Smooth muscle cell (in vitro differentiated cells): Measurements from ENCODE around the gene IPO13. TPM values are rescaled to one million over a fixed set of nuclear protein-coding genes. Genes with fewer than 3 reads are reported as not detected.

ENCODE experiments used
- DNase-seq: peaks from one replicate; lab custom pipeline; 2025; ENCODE audit not compliant: unreplicated experiment; lab: John Stamatoyannopoulos, UW
- H2AFZ ChIP-seq: fragments of 200-600 bp; sonication (generic); 2 replicates; pipeline ENCODE4 v1.6.0; 2016; ENCODE audit warnings: antibody characterized with exemption, low read depth, mild to moderate bottlenecking
- H3F3A ChIP-seq: fragments of 200-600 bp; sonication (generic); 2 replicates; pipeline ENCODE4 v1.6.0; 2017; ENCODE audit warnings: antibody characterized with exemption, low read depth
- H3K27ac ChIP-seq: fragments of 200-600 bp; sonication (generic); 2 replicates; pipeline ENCODE4 v1.5.1; 2016; ENCODE audit warnings: low read depth, mild to moderate bottlenecking
- H3K27me3 ChIP-seq: fragments of 200-600 bp; sonication (generic); 2 replicates; pipeline ENCODE4 v1.6.1; 2016; ENCODE audit warnings: low read depth, mild to moderate bottlenecking
- H3K36me3 ChIP-seq: fragments of 200-600 bp; sonication (generic); 2 replicates; pipeline ENCODE4 v1.5.1; 2016; ENCODE audit warnings: low read depth
- H3K4me1 ChIP-seq: fragments of 200-600 bp; sonication (generic); 2 replicates; pipeline ENCODE4 v1.5.1; 2016; ENCODE audit warnings: low read depth
- H3K4me2 ChIP-seq: fragments of 200-600 bp; sonication (generic); 2 replicates; pipeline ENCODE4 v1.6.0; 2016; ENCODE audit warnings: mild to moderate bottlenecking
- H3K4me3 ChIP-seq: fragments of 200-600 bp; sonication (generic); 2 replicates; pipeline ENCODE4 v1.5.1; 2016; ENCODE audit warnings: mild to moderate bottlenecking
- H3K79me2 ChIP-seq: fragments of 200-600 bp; sonication (generic); 2 replicates; pipeline ENCODE4 v1.6.0; 2016; ENCODE audit warnings: low read depth, mild to moderate bottlenecking
- H3K9ac ChIP-seq: fragments of 200-600 bp; sonication (generic); 2 replicates; pipeline ENCODE4 v1.6.0; 2016; ENCODE audit warnings: low read depth
- H3K9me3 ChIP-seq: fragments of 200-600 bp; sonication (generic); replicated peaks from 2 replicates; pipeline ENCODE4 v1.5.1; 2016; ENCODE audit warnings: low read depth
- H4K20me1 ChIP-seq: fragments of 200-600 bp; sonication (generic); 2 replicates; pipeline ENCODE4 v1.6.0; 2016; ENCODE audit warnings: low read depth
- WGBS: methylation state at CpG from one replicate; pipeline ENCODE4 v1.1.7; 2016; ENCODE audit warnings: low lambda C conversion rate; 5-methylcytosine and 5-hydroxymethylcytosine counted together
- polyA plus RNA-seq: library from polyadenylated mRNA; unstranded; fragments of >200 nt; fragmentation: Nextera tagmentation; extraction: Ambion mirVana; gene quantifications from 2 replicates; pipeline ENCODE4 v1.2.1, GENCODE V29; 2016
- total RNA-seq: library from RNA; depleted of rRNA; stranded (reverse); fragments of >200 nt; gene quantifications from 2 replicates; pipeline ENCODE4 v1.2.3, GENCODE V29; 2014
- TF ChIP-seq, protein P1 (sequence below): fragments of 200-600 bp; sonication (generic); IDR thresholded peaks from 2 replicates; pipeline ENCODE4 v1.5.1; 2017; ENCODE audit warnings: borderline replicate concordance, mild to moderate bottlenecking, antibody characterized with exemption; ENCODE audit not compliant: insufficient read depth, poor library complexity, severe bottlenecking

The IPO13 gene
- total and polyA plus RNA-seq, 2 experiments from 2014 or later: 10.4 to 21.2 TPM

DNA sequence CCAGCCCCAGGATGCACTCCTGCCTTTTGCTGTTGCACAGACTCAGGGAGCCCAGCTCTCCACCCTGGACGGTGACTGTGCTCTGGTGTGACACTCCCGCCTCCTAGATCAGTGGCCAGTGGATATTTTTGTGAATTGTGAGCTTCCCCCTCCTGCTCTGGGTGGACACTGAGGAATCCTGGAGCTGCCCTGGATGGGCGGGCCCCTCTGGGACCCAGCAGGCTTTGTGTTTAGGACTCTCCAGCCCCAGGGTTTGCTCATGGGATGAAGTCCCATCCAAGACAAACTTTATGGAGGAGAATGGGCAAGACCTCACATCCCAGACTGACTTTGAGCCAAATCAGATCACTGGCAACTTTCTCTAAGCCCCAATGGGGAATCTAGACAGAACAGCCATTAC lies 68.5 kb downstream of the IPO13 start:
- Histone ChIP-seq H3K27ac (no peak overlapping the region), H3K9me3 (no peaks in the 10 kb centered on the region), H3K9ac (no peak overlapping the region), H3K79me2 (no peaks in the 10 kb centered on the region), H3K4me3 (no peak overlapping the region), H2AFZ (no peak overlapping the region), H3F3A (no peaks in the 10 kb centered on the region), H3K36me3 (no peaks in the 10 kb centered on the region), H4K20me1 (peaks cover 5% of the 10 kb centered on the region), H3K4me1 (peaks cover 7% of the 10 kb centered on the region), H3K27me3 (no peaks in the 10 kb centered on the region), H3K4me2 (no peak overlapping the region)
- WGBS: 95% methylated on average over 3 of the region's 3 CpGs
- TF ChIP-seq, protein P1, sequence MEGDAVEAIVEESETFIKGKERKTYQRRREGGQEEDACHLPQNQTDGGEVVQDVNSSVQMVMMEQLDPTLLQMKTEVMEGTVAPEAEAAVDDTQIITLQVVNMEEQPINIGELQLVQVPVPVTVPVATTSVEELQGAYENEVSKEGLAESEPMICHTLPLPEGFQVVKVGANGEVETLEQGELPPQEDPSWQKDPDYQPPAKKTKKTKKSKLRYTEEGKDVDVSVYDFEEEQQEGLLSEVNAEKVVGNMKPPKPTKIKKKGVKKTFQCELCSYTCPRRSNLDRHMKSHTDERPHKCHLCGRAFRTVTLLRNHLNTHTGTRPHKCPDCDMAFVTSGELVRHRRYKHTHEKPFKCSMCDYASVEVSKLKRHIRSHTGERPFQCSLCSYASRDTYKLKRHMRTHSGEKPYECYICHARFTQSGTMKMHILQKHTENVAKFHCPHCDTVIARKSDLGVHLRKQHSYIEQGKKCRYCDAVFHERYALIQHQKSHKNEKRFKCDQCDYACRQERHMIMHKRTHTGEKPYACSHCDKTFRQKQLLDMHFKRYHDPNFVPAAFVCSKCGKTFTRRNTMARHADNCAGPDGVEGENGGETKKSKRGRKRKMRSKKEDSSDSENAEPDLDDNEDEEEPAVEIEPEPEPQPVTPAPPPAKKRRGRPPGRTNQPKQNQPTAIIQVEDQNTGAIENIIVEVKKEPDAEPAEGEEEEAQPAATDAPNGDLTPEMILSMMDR: no peak
- no peak for DNase-seq

DNA sequence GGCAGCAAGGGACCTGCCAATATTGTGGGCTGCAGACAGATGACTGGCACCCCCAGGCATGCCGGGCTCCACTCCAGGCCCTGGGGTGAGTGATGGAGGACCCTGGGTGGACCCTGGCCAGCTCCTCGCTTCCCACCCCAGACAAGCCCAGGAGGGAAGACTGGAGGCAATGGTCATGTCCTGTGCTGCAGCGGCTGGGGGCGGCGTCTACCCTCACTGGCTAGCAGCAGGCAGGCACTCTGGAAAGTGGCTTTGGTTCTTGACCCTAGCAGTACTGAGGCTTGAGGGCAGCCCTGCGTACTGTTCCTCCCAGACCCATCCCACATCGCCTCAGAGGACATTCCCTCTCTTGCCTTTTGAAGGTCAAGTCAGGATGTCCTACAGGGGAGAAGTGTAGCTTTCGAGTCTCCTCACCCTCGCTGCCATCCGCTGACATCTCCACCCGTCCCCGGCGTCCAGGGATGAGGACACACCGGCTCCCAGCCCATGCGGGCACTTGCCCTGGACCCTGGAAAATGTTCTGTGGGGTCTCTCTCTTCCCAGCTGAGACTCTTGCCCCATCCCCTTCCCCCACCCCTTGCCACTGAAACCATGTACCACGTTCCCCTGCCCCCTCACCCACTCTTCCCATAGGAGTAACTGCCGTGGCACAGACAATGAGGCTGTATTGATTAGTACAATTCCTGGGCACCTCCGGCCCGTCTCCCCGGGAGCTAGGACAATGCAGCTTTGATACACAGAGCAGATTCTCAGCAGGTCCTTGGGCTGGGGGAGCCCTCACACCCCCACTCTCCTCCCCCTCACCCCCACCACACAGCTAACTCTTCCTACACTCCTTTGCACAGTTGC lies 69.5 kb downstream of the IPO13 start:
- H3K4me1 ChIP-seq: peaks cover 7% of the 10 kb centered on the region
- H3K27me3 ChIP-seq: no peaks in the 10 kb centered on the region
- H3K27ac ChIP-seq: no peak overlapping the region
- no peaks in the 10 kb centered on the region for H3K36me3 ChIP-seq
- H3K9ac ChIP-seq: no peak overlapping the region
- no peaks in the 10 kb centered on the region for H3K79me2 ChIP-seq
- peaks cover 5% of the 10 kb centered on the region for H4K20me1 ChIP-seq
- H2AFZ ChIP-seq: no peak overlapping the region
- no peaks in the 10 kb centered on the region for H3K9me3 ChIP-seq
- TF ChIP-seq, protein P1: no peak
- H3K4me3 ChIP-seq: no peak overlapping the region
- WGBS: 94% methylated on average over 17 of the region's 20 CpGs
- no peak for DNase-seq
- H3F3A ChIP-seq: no peaks in the 10 kb centered on the region
- no peak overlapping the region for H3K4me2 ChIP-seq

DNA sequence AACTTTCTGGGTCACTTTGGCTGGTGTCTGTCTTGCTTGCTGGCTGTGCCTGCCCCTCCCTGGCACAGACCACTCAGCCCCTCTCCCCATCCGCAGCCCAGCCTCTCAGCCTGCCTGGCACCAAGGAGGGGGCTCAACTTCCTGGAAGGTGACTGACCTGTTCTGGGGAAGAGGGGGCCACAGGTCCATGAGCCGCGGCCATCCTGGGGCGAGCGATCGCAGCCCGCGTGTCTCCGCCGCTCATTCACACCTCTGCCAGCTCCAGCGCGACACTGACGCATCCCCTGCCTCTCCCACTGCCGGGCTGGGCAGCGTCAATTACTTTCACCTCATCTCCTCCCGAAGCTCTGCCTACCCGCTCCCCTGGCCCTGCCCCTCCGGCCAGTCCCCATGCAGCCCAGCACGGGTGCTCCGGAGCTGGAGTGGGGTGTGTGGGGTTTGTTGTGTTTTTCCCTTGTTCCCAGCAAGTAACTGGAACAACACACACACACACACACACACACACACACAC lies 70.2 kb downstream of the IPO13 start:
- TF ChIP-seq, protein P1: no peak
- no peaks in the 10 kb centered on the region for H3K36me3 ChIP-seq
- no peak overlapping the region for H2AFZ ChIP-seq
- H3K27ac ChIP-seq: no peak overlapping the region
- H3K27me3 ChIP-seq: no peaks in the 10 kb centered on the region
- no peak overlapping the region for H3K9ac ChIP-seq
- no peak overlapping the region for H3K4me2 ChIP-seq
- no peak for DNase-seq
- no peaks in the 10 kb centered on the region for H3F3A ChIP-seq
- H3K9me3 ChIP-seq: no peaks in the 10 kb centered on the region
- peaks cover 7% of the 10 kb centered on the region for H3K4me1 ChIP-seq
- no peak overlapping the region for H3K4me3 ChIP-seq
- H3K79me2 ChIP-seq: no peaks in the 10 kb centered on the region
- peaks cover 5% of the 10 kb centered on the region for H4K20me1 ChIP-seq
- WGBS: 97% methylated on average over 20 of the region's 20 CpGs

Other genes with a start within 250 kb of the IPO13 start
- gene ST3GAL3, start 239.4 kb upstream of the IPO13 start, total RNA-seq: 16.3 and 16.6 TPM in 2 replicates
- gene ST3GAL3, start 239.4 kb upstream of the IPO13 start, polyA plus RNA-seq: 14.2 and 16.0 TPM in 2 replicates
- gene ARTN, start 13.1 kb upstream of the IPO13 start, total RNA-seq: 0.36 TPM in 1 of 2 replicates, not detected in the other
- 0.27 and 0.34 TPM in 2 replicates for gene ARTN, start 13.1 kb upstream of the IPO13 start, polyA plus RNA-seq
- gene DPH2, start 23.1 kb downstream of the IPO13 start, total RNA-seq: 9.8 and 23.5 TPM in 2 replicates
- gene DPH2, start 23.1 kb downstream of the IPO13 start, polyA plus RNA-seq: 20.3 and 26.5 TPM in 2 replicates
- 95.3 and 106 TPM in 2 replicates for gene ATP6V0B, start 28.0 kb downstream of the IPO13 start, total RNA-seq
- gene ATP6V0B, start 28.0 kb downstream of the IPO13 start, polyA plus RNA-seq: 203 and 222 TPM in 2 replicates
- 52.4 and 67.0 TPM in 2 replicates for gene B4GALT2, start 32.3 kb downstream of the IPO13 start, total RNA-seq
- 113 and 135 TPM in 2 replicates for gene B4GALT2, start 32.3 kb downstream of the IPO13 start, polyA plus RNA-seq
- gene CCDC24, start 44.6 kb downstream of the IPO13 start, total RNA-seq: 6.5 and 7.3 TPM in 2 replicates
- gene CCDC24, start 44.6 kb downstream of the IPO13 start, polyA plus RNA-seq: 11.4 and 16.6 TPM in 2 replicates
- 10.2 and 13.7 TPM in 2 replicates for gene SLC6A9, start 84.5 kb downstream of the IPO13 start, total RNA-seq
- 14.9 and 25.8 TPM in 2 replicates for gene SLC6A9, start 84.5 kb downstream of the IPO13 start, polyA plus RNA-seq
- 0.04 TPM in 1 of 2 replicates, not detected in the other for gene KLF17, start 171.9 kb downstream of the IPO13 start, total RNA-seq
- not detected in 2 replicates for gene KLF17, start 171.9 kb downstream of the IPO13 start, polyA plus RNA-seq
- 0.67 TPM in 1 of 2 replicates, not detected in the other for gene KLF18, start 194.7 kb downstream of the IPO13 start, total RNA-seq
- not detected in 2 replicates for gene KLF18, start 194.7 kb downstream of the IPO13 start, polyA plus RNA-seq